ENCODE measurements around the gene ZNF845.

DNA sequence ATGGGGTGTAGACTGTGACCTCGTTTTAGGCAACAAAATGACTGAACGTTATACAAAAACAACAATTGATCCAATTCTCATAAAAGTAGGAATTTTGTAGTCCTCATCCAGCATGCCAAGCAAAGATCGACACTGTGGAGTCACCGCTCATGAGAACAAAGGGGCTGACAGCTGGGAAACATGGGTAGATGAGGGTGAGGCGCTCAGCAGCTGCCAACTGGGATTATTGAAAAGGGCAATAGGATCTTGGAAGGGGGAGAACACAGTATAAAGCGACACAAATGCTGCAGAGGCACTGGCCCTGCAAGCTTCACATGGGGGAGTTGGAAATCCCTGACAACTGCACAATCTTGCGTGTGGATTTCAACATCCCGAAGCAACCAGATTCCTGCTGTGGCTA is 56.0 kb downstream of the ZNF845 start:
- TF ChIP-seq, protein P1, sequence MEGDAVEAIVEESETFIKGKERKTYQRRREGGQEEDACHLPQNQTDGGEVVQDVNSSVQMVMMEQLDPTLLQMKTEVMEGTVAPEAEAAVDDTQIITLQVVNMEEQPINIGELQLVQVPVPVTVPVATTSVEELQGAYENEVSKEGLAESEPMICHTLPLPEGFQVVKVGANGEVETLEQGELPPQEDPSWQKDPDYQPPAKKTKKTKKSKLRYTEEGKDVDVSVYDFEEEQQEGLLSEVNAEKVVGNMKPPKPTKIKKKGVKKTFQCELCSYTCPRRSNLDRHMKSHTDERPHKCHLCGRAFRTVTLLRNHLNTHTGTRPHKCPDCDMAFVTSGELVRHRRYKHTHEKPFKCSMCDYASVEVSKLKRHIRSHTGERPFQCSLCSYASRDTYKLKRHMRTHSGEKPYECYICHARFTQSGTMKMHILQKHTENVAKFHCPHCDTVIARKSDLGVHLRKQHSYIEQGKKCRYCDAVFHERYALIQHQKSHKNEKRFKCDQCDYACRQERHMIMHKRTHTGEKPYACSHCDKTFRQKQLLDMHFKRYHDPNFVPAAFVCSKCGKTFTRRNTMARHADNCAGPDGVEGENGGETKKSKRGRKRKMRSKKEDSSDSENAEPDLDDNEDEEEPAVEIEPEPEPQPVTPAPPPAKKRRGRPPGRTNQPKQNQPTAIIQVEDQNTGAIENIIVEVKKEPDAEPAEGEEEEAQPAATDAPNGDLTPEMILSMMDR (IDR thresholded peaks at IDR 0.05; ENCODE audit: low read depth, low read length): no peak
- TF ChIP-seq, protein P2, sequence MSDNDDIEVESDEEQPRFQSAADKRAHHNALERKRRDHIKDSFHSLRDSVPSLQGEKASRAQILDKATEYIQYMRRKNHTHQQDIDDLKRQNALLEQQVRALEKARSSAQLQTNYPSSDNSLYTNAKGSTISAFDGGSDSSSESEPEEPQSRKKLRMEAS (IDR thresholded peaks at IDR 0.05; ENCODE audit: low read depth, low read length): no peak

Data from NB4 (cell line).